Ishikawa (cell line): ENCODE results near the gene GAS5.

Experiments used
- CEBPB ChIP-seq: IDR thresholded peaks from 2 replicates; pipeline ENCODE4 v1.6.1; 2012
- CREB1 ChIP-seq: IDR thresholded peaks from 2 replicates; pipeline ENCODE4 v1.6.1; 2012; ENCODE audit warnings: low read depth
- REST ChIP-seq: IDR thresholded peaks from 2 replicates; pipeline ENCODE4 v1.6.1; 2012; ENCODE audit warnings: low read depth, mild to moderate bottlenecking
- TAF1 ChIP-seq: IDR thresholded peaks from 2 replicates; pipeline ENCODE4 v1.6.1; 2012; ENCODE audit warnings: low read depth, mild to moderate bottlenecking

GRCh38 chr1:173900992-173901391, 33.2 kb upstream of the GAS5 start:
- TF ChIP-seq REST (no peak), CREB1 (no peak), CEBPB (no peak), TAF1 (no peak)
